Measurements from ENCODE around the gene TBC1D1.
A peak's percentile ranks its signal among the peaks of the same experiment; 100 is the strongest.
"Not testable (repeated sequence)": the region's sequence is repeated elsewhere in the genome, so short reads cannot be mapped to it uniquely, and the experiment has no call there.

TBC1D1 gene

GRCh38 chr4:37970702-37971101, 79.8 kb downstream of the TBC1D1 start:
- no peak for DNase-seq

GRCh38 chr4:37971202-37971601, 80.3 kb downstream of the TBC1D1 start:
- DNase-seq, result no peak

GRCh38 chr4:37973441-37973840, 82.6 kb downstream of the TBC1D1 start:
- DNase-seq, result no peak

- not testable (repeated sequence) for DNase-seq
These were observed 84.5 kb downstream of the TBC1D1 start for GRCh38 chr4:37975321-37975822.

- no peak for DNase-seq
These were observed 85.6 kb downstream of the TBC1D1 start for GRCh38 chr4:37976507-37976906.

- peak; percentile 17 for DNase-seq
These were observed 86.1 kb downstream of the TBC1D1 start for GRCh38 chr4:37976991-37977470.

GRCh38 chr4:37977471-37978247, 86.8 kb downstream of the TBC1D1 start:
- no peak for DNase-seq

GRCh38 chr4:37978248-37978924, 87.5 kb downstream of the TBC1D1 start:
- no peak for DNase-seq

- no peak for DNase-seq
These were observed 89.4 kb downstream of the TBC1D1 start for GRCh38 chr4:37980246-37980645.

GRCh38 chr4:37981425-37981824, 90.5 kb downstream of the TBC1D1 start:
- no peak for DNase-seq

- no peak for DNase-seq
These were observed 91.2 kb downstream of the TBC1D1 start for GRCh38 chr4:37981844-37982720.

- no peak for DNase-seq
These were observed 91.9 kb downstream of the TBC1D1 start for GRCh38 chr4:37982736-37983135.

GRCh38 chr4:37983951-37984350, 93.1 kb downstream of the TBC1D1 start:
- no peak for DNase-seq

GRCh38 chr4:37985730-37986275, 94.9 kb downstream of the TBC1D1 start:
- no peak for DNase-seq

GRCh38 chr4:37988670-37989069, 97.8 kb downstream of the TBC1D1 start:
- no peak for DNase-seq

- DNase-seq, result no peak
These were observed 98.7 kb downstream of the TBC1D1 start for GRCh38 chr4:37989398-37990260.

- DNase-seq, result no peak
These were observed 99.9 kb downstream of the TBC1D1 start for GRCh38 chr4:37990731-37991245.

GRCh38 chr4:37991623-37992410, 100.9 kb downstream of the TBC1D1 start:
- DNase-seq, result no peak

GRCh38 chr4:37993806-37994205, 102.9 kb downstream of the TBC1D1 start:
- DNase-seq, result no peak

GRCh38 chr4:37994569-37994968, 103.7 kb downstream of the TBC1D1 start:
- no peak for DNase-seq

Measured in NCI-H1694 (cell line).